Sigmoid colon (tissue), 7 donors: Measurements from ENCODE around the gene KLHL3. TPM values are rescaled to one million over a fixed set of nuclear protein-coding genes. Genes with fewer than 3 reads are reported as not detected.

Experiments used
- DNase-seq: peaks from one replicate; pipeline ENCODE4 v3.0.0-alpha.2; 2019
- H3K27ac ChIP-seq, 4 donors: fragments of 200-600 bp; sonication (generic); one replicate each; pipeline ENCODE4 v1.5.1; 2016 to 2019; ENCODE audit warnings: mild to moderate bottlenecking in 1 of 4
- H3K27me3 ChIP-seq, 3 donors: fragments of 200-600 bp; sonication (generic); one replicate each; pipeline ENCODE4 v1.5.1; 2019; ENCODE audit warnings: mild to moderate bottlenecking in 1 of 3
- H3K36me3 ChIP-seq, 4 donors: fragments of 200-600 bp; sonication (generic); one replicate each; pipeline ENCODE4 v1.5.1; 2016 to 2019
- H3K4me1 ChIP-seq, 4 donors: fragments of 200-600 bp; sonication (generic); one replicate each; pipeline ENCODE4 v1.5.1; 2017 to 2019
- H3K4me3 ChIP-seq, 4 donors: fragments of 200-600 bp; sonication (generic); one replicate each; pipeline ENCODE4 v1.5.1; 2017 to 2019; ENCODE audit warnings: mild to moderate bottlenecking in 2 of 4, moderate library complexity in 1 of 4
- H3K9me3 ChIP-seq, 4 donors: fragments of 200-600 bp in 3 of 4; sonication (generic) in 3 of 4; one replicate each; pipeline versions ENCODE4 v1.5.1 to v1.6.1; 2013 to 2019
- CTCF ChIP-seq, 4 experiments: fragments of 450-650 bp in 3 of 4; fragments of 200-600 bp in 1 of 4; IDR thresholded peaks; one replicate each; pipeline ENCODE4 v1.5.1; 2016 to 2019; ENCODE audit warnings: antibody characterized with exemption in 4 of 4, mild to moderate bottlenecking in 3 of 4, moderate library complexity in 2 of 4
- EP300 ChIP-seq, 4 donors: sonication (generic); formaldehyde crosslinking; IDR thresholded peaks; one replicate each; pipeline ENCODE4 v1.6.1; 2017; ENCODE audit warnings: antibody characterized with exemption in 4 of 4
- POLR2A ChIP-seq, 2 donors: fragments of 450-650 bp; IDR thresholded peaks; one replicate each; pipeline ENCODE4 v1.6.1; 2016; ENCODE audit warnings: antibody characterized with exemption in 2 of 2, mild to moderate bottlenecking in 2 of 2, moderate library complexity in 2 of 2
- POLR2AphosphoS5 ChIP-seq, 4 donors: sonication (generic); formaldehyde crosslinking; IDR thresholded peaks; one replicate each; pipeline ENCODE4 v1.6.1; 2017; ENCODE audit warnings: antibody characterized with exemption in 4 of 4
- WGBS, 2 donors: extraction: QIAGEN DNeasy Blood & Tissue Kit; methylation state at CpG; one replicate each; pipeline ENCODE4 v1.1.7; 2013; 5-methylcytosine and 5-hydroxymethylcytosine counted together
- intact Hi-C: fragments of 100-400 bp; cut with DNase I; formaldehyde crosslinking; loops from one replicate; pipeline ENCODE4 v1.15.1; 2023
- polyA plus RNA-seq, 3 donors: library from polyadenylated mRNA; stranded (reverse); fragments of 200-250 nt; gene quantifications; one replicate each; pipeline ENCODE4 v1.2.3, GENCODE V29; 2013
- total RNA-seq, 4 donors: library from RNA; depleted of rRNA; stranded (reverse); fragments of >200 nt; gene quantifications; one replicate each; pipeline ENCODE4 v1.1.0, GENCODE V29; 2016
- donor health status: healthy with polysubstance abuse.
- donor health status: Bipolar disorder and iron deficiency.
- donor health status: healthy.

The KLHL3 gene
- total and polyA plus RNA-seq, 7 donors: 0.23 to 5.5 (median 3.5) TPM; not detected in 1

GRCh38 chr5:137617528-137618205, 118.2 kb downstream of the KLHL3 start:
- TF ChIP-seq POLR2A (IDR thresholded peaks at IDR 0.05): no peak
- no peak for TF ChIP-seq EP300 (IDR thresholded peaks at IDR 0.05)
- TF ChIP-seq CTCF (IDR thresholded peaks at IDR 0.05): no peak
- TF ChIP-seq POLR2AphosphoS5 (IDR thresholded peaks at IDR 0.05): no peak
- Histone ChIP-seq H3K27me3 (no peaks in the 10 kb centered on the region), H3K36me3 (no peaks in the 10 kb centered on the region), H3K9me3 (no peaks in the 10 kb centered on the region), H3K27ac (no peak overlapping the region), H3K4me1 (peaks cover 0 to 5% (median 3%) of the 10 kb centered on the region in 4 donors), H3K4me3 (no peak overlapping the region)
- DNase-seq: no peak
- intact Hi-C loops: no loop called here
- 93 to 94% methylated on average over 7 of the region's 7 CpGs for WGBS, 2 donors

- 86 to 90% methylated on average over 5 of the region's 5 CpGs for WGBS, 2 donors
- H3K27me3 ChIP-seq: no peaks in the 10 kb centered on the region
- no peaks in the 10 kb centered on the region for H3K9me3 ChIP-seq
- H3K36me3 ChIP-seq: no peaks in the 10 kb centered on the region
- H3K27ac ChIP-seq: no peak overlapping the region
- H3K4me1 ChIP-seq: peaks cover 0 to 5% (median 3%) of the 10 kb centered on the region in 4 donors
- DNase-seq: no peak
- no peak for TF ChIP-seq POLR2AphosphoS5 (IDR thresholded peaks at IDR 0.05)
- no peak for TF ChIP-seq POLR2A (IDR thresholded peaks at IDR 0.05)
- no peak for TF ChIP-seq CTCF (IDR thresholded peaks at IDR 0.05)
- intact Hi-C loops: no loop called here
- H3K4me3 ChIP-seq: no peak overlapping the region
These were observed 119.8 kb downstream of the KLHL3 start for GRCh38 chr5:137616046-137616445.

GRCh38 chr5:137615171-137615775, 120.6 kb downstream of the KLHL3 start:
- H3K9me3 ChIP-seq: no peaks in the 10 kb centered on the region
- intact Hi-C loops: no loop called here
- no peak overlapping the region for H3K4me3 ChIP-seq
- H3K36me3 ChIP-seq: no peaks in the 10 kb centered on the region
- no peaks in the 10 kb centered on the region for H3K27me3 ChIP-seq
- no peak for TF ChIP-seq EP300 (IDR thresholded peaks at IDR 0.05)
- TF ChIP-seq CTCF (IDR thresholded peaks at IDR 0.05): no peak
- TF ChIP-seq POLR2A (IDR thresholded peaks at IDR 0.05): no peak
- no peak for TF ChIP-seq POLR2AphosphoS5 (IDR thresholded peaks at IDR 0.05)
- WGBS, 2 donors: 80 to 81% methylated on average over 5 of the region's 5 CpGs
- no peak overlapping the region for H3K27ac ChIP-seq
- DNase-seq: no peak
- H3K4me1 ChIP-seq: peaks cover 0 to 5% (median 3%) of the 10 kb centered on the region in 4 donors

- 79 to 82% methylated on average over 7 of the region's 7 CpGs for WGBS, 2 donors
- Histone ChIP-seq H3K4me1 (no peaks in the 10 kb centered on the region), H3K27me3 (no peaks in the 10 kb centered on the region), H3K36me3 (no peaks in the 10 kb centered on the region), H3K4me3 (no peak overlapping the region), H3K9me3 (no peaks in the 10 kb centered on the region), H3K27ac (no peak overlapping the region)
- TF ChIP-seq EP300 (IDR thresholded peaks at IDR 0.05): no peak
- TF ChIP-seq CTCF (IDR thresholded peaks at IDR 0.05): no peak
- TF ChIP-seq POLR2AphosphoS5 (IDR thresholded peaks at IDR 0.05): no peak
- no peak for TF ChIP-seq POLR2A (IDR thresholded peaks at IDR 0.05)
- DNase-seq: no peak
- intact Hi-C loops: no loop called here
These were observed 122.2 kb downstream of the KLHL3 start for GRCh38 chr5:137613554-137614265.
